DMS114 treated with DMSO at 0.1 percent for 48 hours (cell line): ENCODE results near the gene TXNDC9.
"Not testable (repeated sequence)": the region's sequence is repeated elsewhere in the genome, so short reads cannot be mapped to it uniquely, and the experiment has no call there.

Source experiments
- DNase-seq: peaks from one replicate; lab custom pipeline; 2025; ENCODE audit not compliant: unreplicated experiment; lab: John Stamatoyannopoulos, UW

TXNDC9 gene

DNA sequence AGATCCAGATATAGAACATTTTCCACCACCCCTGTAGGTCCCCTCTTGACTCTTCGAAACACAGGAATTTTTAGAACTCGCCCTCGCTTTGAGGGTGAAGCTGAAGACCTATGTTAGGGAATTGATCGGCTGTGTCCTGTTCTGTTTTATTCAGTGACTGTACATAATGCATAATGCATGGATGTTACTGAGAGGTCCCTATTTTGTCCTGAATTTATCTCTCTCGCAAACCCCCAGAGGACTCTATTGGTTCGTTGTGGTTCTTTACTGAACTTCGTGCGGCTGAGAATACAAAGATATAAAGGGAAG lies 625 bp upstream of the TXNDC9 start:
- DNase-seq, result no peak

DNA sequence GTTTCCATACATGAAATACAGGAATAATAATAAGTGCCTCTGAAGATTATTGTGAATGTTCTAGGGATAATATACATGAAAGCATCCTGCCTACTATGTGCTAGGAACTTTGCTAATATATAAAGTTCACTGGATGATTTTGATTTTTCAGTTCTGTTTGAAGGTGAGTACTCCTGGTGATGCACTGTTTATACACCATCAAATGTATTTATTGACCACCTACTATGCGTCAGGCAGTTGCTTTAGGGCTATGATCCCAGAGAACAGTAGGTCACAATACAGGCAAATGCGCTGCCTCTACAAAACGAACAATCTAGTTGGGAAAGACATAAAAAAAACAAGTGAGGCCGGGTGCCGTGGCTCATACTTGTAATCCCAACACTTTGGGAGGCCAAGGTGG lies 10.7 kb downstream of the TXNDC9 start:
- no peak for DNase-seq

DNA sequence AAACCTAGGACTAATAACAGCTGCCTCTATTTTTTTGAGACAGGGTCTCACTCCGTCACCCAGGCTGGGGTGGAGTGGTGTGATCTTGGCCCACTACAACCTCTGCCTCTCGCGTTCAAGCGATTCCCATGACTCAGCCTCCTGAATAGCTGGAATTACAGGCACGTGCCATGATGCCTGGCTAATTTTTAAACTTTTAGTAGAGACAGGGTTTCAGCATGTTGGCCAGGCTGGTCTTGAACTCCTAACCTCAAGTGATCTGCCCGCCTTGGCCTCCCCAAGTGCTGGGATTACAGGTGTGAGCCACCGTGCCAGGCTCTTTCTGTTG lies 18.3 kb downstream of the TXNDC9 start:
- not testable (repeated sequence) for DNase-seq

DNA sequence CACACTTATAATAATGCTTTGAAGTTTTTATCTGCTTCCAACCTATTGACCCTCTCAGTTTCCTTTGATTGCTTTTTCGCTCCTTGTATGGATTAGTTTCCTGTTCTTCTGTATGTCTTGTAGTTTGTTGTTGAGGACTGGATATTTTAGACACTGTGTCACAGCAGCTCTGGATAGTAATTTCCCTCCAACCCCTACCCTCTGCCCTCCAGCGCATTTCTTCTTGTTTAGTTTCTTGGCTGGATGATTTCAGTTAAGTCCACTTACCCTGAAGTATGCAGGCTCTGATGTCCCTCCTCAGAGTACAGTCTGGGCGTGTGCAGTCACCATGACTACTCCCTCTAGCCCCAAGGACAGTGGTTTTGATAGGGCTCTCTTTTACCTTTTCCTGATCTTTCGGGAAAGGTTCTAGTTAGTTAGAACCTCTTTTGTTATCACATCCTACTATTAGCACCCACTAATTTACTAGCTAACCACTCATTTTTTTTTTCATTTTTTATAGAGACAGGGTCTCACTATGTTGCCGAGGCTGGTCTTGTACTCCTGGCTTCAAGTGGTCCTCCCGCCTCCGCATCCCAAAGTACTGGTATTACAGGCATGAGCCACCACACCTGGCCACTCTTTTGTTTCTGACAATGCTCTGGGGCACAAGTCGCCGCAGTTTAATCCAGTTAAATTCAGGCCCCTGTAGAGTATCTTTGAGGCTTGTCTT lies 18.8 kb downstream of the TXNDC9 start:
- no peak for DNase-seq

DNA sequence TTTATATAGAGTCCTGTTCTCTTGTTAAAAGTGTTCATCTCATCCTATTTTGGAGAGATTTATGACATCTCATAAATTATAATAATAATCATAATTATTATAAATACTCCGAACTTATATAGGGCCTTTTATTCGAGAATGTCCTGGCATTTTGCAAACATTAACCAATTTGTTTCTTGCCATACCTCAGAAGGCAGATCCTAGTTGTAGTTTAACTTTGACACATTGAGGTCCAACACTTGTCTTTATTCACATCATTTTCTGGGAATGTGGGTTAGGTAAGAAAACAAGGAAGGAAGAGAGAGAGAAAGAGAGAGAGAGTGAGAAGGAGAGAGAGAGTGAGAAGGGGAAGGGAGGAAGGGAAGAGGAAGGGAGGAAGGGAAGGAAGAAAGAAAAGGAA lies 35.0 kb downstream of the TXNDC9 start, which contains the start of gene LYG1:
LYG1 (minus strand) TSS at position 101 of the 400 bp plus-strand sequence. CDS start 5,527 bp downstream, outside the sequence.
- DNase-seq, result not testable (repeated sequence)

DNA sequence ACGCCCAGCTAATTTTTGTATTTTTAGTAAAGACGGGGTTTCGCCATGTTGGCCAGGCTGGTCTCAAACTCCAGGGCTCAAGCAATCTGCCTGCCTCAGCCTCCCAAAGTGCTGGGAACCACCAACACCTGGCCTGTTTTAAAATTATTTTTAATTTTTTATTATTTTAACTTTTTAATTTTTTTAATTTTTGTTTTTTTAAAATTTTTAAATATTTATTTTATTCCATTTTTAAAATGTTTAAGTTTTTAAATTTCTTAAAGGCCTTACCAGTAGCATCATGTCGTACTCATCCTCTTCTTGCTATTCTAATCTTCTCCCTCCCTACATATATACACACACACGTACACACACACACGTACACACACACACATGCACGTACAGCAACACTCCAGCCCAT lies 36.6 kb downstream of the TXNDC9 start:
- DNase-seq, result no peak

DNA sequence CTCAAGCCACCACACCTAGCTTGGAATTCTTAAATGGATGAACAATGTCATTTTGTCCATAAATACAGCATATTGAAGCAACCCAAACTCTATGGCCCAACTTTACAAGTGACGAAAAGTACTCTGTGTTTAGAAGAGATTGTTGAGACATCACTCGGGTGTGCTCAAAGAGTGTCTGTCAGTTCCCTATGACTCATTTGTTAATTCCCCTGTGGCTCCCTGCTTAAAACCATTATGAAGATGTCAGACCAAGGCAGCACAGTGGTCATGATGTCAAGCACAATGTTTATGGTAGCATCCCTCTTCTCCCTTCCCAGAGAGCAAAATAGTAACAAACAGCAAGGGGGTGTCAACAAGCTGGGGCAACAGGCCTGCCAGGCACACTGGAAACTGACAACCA lies 38.1 kb downstream of the TXNDC9 start:
- no peak for DNase-seq

DNA sequence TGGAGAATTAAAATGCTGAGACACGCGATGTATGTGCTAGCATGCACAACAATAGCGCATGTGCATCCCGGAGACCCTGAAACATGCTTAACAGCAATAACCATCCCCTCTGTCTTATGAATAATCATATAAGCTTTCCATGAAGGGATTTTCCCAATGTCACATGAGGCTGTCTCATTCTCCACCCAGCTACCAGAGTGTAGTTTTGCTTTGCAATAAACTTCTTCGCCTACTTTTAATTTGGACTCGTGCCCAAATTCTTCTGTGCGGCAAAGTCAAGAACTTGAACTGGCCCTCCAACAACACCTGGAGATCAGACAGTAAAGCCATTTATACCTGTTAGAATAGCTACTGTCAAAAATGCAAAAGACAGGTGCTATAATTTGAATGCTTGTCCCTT lies 50.6 kb downstream of the TXNDC9 start:
- no peak for DNase-seq

DNA sequence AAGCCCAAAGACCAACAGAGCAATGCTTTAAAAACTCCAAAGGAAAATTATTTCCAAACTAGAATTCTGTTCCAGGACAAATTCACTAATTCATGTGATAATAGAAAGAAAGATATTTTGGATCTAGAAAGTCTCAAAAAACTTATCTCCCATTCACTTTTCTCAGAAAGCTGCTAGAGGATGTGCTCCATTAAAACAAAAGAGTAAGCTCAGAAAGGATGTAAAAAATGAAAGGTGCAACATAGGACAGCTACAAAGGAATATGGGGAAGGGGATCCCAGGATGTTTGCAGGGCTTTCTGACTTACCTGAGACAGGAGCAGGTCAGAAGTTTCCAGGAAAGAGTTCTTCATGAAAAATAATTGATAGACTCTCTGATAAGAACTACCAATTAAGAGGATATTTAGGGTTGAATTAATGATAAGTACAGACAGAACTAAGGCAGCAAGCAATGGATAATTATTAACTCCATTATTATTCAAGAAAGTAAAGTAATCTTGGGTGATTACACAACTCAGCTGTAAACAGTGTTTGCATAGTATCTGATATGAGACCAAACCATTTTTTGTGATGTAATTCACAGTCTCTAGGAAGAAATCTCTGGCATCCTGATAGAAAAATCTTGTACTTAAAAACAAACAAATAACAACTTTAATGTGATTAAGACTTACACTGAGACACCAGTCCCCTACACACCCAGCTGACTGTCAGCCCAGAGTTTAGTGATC lies 56.0 kb downstream of the TXNDC9 start:
- no peak for DNase-seq

DNA sequence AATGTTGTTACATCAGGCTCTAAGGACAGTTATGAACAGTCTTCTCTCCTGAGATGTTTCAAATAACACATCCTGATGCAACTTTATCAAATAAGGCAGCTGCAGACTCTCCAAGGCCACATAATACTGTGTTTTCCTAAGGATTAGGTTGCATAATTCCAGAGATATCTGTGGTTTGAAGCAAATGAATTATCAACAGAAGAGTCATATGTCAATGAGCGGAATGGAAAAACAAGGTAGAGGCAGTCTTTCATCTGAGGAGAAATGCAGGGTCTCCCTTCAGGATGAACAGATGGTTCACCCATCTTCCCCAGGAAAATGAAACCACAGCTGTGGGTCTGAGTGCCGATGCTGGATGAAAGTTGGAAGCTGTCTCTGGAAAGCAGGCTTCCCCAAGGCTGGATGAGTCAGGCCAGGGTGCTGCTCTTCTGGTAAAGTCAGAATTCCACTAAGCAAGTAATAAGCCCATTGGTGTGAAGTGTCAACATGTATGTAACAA lies 57.3 kb downstream of the TXNDC9 start:
- DNase-seq, result no peak

DNA sequence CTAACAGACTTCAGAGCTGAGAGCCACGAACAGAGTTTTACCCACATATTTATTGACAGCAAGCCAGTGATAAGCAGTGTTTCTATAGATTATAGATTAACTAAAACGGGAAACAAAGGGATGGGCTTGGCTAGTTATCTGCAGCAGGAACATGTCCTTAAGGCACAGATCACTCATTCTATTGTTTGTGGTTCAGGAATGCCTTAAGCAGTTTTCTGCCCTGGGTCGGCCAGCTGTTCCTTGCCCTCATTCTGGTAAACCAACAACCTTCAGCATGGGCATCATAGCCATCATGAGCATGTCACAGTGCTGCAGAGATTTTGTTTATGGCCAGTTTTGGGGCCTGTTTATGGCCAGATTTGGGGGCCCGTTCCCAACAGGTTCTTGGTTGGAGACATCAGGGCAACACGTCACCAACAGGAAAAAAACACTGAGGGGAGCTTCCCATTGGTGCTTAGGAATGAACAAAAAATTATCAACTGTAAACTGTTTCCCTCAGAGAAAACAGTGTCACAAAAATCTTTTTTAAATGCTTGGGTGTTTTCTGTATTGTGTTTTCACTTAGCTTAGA lies 57.9 kb downstream of the TXNDC9 start:
- not testable (repeated sequence) for DNase-seq

DNA sequence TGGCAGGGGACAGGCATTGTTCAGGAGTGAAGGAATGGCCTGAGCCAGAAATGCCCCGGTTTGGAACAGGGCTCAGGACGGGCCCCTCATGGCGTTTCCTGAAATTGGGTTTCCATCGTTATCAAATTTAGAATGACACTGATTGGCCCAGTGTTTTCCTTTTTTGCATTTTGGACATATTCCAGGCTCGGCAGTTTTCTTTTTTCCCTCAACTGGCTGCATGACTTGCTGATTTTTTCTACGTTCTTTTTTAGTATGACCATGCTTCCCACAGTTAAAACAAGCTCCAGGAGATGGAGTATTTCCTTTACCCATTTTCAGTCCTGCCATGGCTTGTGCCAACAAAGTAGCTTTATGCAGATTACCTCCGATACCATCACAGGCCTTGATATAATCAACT lies 60.3 kb downstream of the TXNDC9 start:
- DNase-seq, result no peak
